Measurements from ENCODE around the gene RFTN2.
"Not testable (repeated sequence)": the region's sequence is repeated elsewhere in the genome, so short reads cannot be mapped to it uniquely, and the experiment has no call there.

Gene RFTN2

DNA sequence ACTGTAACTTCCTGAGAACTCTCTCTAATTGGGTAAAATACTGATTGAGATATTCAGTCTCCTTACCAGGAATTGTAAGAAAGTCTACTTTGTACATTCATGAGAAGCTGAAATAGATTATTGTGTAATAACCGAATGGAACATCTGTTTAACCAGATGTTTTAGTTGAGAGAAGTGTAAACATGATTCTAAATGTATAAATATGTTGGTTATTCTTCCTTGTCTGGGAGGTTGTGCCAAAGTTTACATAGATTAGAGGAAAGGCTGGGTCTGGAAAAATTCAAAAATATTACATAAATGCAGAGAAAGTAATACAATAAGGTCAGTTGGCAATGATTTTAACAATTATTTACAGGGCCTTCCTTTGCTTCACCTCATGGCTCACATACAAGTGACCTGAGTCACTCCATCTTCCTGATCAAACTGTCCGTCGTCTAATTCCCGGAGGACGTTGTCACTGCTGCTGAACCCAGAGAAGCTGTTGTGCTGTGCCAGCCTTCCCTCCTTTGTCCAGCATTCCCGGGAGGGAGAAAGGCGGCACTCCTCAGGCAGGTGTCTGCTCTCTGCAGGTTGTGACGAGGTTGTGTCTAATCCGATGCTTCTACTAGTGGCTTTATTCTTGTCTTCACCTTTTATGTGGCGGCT lies 103.6 kb downstream of the RFTN2 start:
- in situ Hi-C loops (cut with MboI; ENCODE audit: low pct_unique_long_range_greater_than_20kb, low sequenced_read_pairs), result no loop called here
- DNase-seq, result no peak

DNA sequence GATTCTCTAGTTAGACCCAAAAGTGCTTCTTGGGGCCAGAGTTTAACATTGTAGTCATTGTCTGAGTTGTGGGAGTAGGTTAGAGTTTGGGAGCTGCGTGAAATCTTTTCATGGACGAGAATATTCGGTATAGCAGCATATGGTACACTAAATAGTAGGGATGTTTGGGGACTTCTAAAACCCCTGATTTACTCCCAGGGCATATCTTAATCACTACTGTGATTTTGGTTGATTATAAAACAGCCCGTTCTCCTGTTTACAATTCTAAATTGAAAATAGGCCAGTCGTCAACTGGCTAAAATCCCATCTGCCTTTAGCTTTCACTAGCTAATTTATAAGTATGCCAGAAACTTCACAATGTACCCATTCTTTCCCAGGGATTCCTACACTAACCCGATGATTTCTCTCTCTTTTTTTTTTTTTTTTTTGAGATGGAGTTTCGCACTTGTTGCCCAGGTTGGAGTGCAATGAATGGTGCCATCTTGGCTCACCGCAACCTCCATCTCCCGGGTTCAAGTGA lies 115.2 kb downstream of the RFTN2 start:
- in situ Hi-C loops (cut with MboI; ENCODE audit: low pct_unique_long_range_greater_than_20kb, low sequenced_read_pairs), result no loop called here
- no peak for DNase-seq

DNA sequence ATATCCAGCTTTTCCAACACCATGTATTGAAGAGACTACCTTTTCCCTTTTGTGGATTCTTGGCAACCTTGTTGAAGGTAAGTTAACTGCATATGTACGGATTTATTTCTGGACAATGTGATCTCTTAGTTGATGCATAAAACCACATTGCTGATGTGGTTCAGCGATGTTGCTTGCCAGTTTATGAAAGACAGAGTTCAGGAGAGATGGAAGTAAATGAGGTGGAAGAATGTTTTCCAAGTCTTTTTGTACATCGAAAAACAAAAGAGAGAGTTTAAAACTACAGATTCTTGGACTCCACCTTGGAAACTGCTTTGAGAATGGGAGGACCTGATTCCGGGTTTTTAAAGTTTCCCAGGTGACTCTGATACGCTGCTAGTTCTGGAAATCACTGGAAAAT lies 115.7 kb downstream of the RFTN2 start:
- in situ Hi-C loops (cut with MboI; ENCODE audit: low pct_unique_long_range_greater_than_20kb, low sequenced_read_pairs), result no loop called here
- no peak for DNase-seq

DNA sequence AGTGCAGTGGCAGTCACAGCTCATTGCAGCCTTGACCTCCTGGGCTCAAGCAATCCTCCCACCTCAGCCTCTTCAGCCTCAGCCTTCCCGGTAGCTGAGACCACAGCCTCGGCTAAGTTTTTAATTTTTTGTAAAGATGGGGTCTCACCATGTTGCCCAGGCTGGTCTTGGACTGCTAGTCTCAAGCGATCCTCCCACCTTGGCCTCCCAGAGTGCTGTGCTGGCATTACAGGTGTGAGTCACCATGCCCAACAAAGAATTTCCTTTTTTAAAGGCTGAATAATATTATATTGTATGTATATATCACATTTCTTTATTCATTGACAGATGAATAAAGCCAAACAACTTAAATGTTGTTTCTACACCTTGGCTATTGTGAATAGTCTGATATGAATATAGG lies 117.0 kb downstream of the RFTN2 start:
- in situ Hi-C loops (cut with MboI; ENCODE audit: low pct_unique_long_range_greater_than_20kb, low sequenced_read_pairs), result no loop called here

GRCh38 chr2:197556456-197556855 lies 118.9 kb downstream of the RFTN2 start:
- DNase-seq, result peak; percentile 14
- in situ Hi-C loops (cut with MboI; ENCODE audit: low pct_unique_long_range_greater_than_20kb, low sequenced_read_pairs), result no loop called here

More for the DNA sequence above, 117.0 kb downstream of the RFTN2 start:
- DNase-seq, result no peak

DNA sequence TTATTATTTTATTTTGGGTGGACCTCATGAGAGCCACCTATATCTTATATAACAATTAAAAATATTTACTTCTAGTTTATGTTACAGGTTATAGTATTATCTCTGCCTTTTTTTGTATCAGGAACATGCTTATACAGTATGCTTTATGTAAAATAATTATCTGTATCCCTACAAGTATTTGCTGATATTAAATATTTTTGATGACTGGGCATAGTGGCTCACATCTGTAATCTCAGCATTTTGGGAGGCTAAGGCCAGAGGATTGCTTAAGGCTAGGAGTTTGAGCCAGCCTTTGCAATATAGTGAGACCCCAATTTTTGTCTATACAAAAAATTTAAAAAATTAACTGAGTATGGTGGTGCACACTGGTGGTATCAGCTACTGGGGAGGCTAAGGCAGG lies 119.9 kb downstream of the RFTN2 start:
- in situ Hi-C loops (cut with MboI; ENCODE audit: low pct_unique_long_range_greater_than_20kb, low sequenced_read_pairs), result no loop called here
- no peak for DNase-seq

GRCh38 chr2:197551260-197551659 lies 124.1 kb downstream of the RFTN2 start:
- DNase-seq; in situ Hi-C loops (cut with MboI; ENCODE audit: low pct_unique_long_range_greater_than_20kb, low sequenced_read_pairs): not testable (repeated sequence)

GRCh38 chr2:197548582-197548981 lies 126.8 kb downstream of the RFTN2 start:
- in situ Hi-C loops (cut with MboI; ENCODE audit: low pct_unique_long_range_greater_than_20kb, low sequenced_read_pairs), result no loop called here
- no peak for DNase-seq

GRCh38 chr2:197547163-197547900 lies 128.1 kb downstream of the RFTN2 start:
- in situ Hi-C loops (cut with MboI; ENCODE audit: low pct_unique_long_range_greater_than_20kb, low sequenced_read_pairs), result no loop called here
- no peak for DNase-seq

DNA sequence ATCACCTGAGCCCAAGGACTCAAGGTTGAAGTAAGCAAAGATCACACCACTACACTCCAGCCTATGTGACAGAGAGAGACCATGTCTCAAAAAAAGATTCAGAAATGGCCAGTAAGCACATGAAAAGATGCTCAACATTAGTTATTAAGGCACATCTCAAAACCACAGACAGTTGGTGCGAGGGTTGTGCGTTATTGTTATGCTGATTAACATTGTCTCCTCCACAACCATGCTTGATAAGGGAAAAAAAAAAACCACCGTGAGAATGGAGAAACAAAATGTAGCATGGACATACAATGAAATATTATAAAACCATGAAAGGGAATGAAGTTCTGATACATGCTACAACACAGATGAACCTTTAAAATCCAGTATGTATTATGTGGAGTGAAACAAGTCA lies 132.2 kb downstream of the RFTN2 start:
- in situ Hi-C loops (cut with MboI; ENCODE audit: low pct_unique_long_range_greater_than_20kb, low sequenced_read_pairs), result no loop called here
- no peak for DNase-seq

- in situ Hi-C loops (cut with MboI; ENCODE audit: low pct_unique_long_range_greater_than_20kb, low sequenced_read_pairs), result no loop called here
- no peak for DNase-seq
Observed at GRCh38 chr2:197539734-197540133, 135.7 kb downstream of the RFTN2 start.

GRCh38 chr2:197538412-197538811 lies 137.0 kb downstream of the RFTN2 start:
- in situ Hi-C loops (cut with MboI; ENCODE audit: low pct_unique_long_range_greater_than_20kb, low sequenced_read_pairs), result no loop called here
- DNase-seq, result no peak
